GM12878 (cell line): ENCODE results near the gene KIAA1217. TPM values are rescaled to one million over a fixed set of nuclear protein-coding genes. Genes with fewer than 3 reads are reported as not detected.

Experiments used
- ATAC-seq: fragments of 200-7000 bp; cut with Tn5 transposase; 3 replicates; pipeline ENCODE4 v1.9.1; 2020; ENCODE audit warnings: mild to moderate bottlenecking, moderate library complexity
- BruUV-seq: library from RNA; stranded (reverse); fragments of 400-500 nt; replicated peaks from 2 replicates; lab custom pipeline; 2021; lab: Mats Ljungman, UMichigan
- CTCF ChIA-PET: fragments of 300-600 bp; sonication (Branson Sonifier 250); formaldehyde crosslinking; extraction: SDS; loops from one replicate; lab custom pipeline; 2021; ENCODE audit warnings: inconsistent platforms; lab: Yijun Ruan, JAX
- POLR2A ChIA-PET: fragments of 350-600 bp; formaldehyde crosslinking; extraction: SDS; loops from one replicate; lab custom pipeline; 2021; ENCODE audit warnings: inconsistent platforms; lab: Charles Lee
- RAD21 ChIA-PET: fragments of 300-600 bp; sonication (Branson Sonifier 250); formaldehyde crosslinking; loops from one replicate; lab custom pipeline; 2023; ENCODE audit warnings: antibody characterized with exemption; ENCODE audit not compliant: unreplicated experiment; lab: Charles Lee
- SMC1A ChIA-PET: fragments of 300-600 bp; sonication (Branson Sonifier 250); formaldehyde crosslinking; loops from one replicate; lab custom pipeline; 2023; ENCODE audit not compliant: unreplicated experiment, uncharacterized antibody; lab: Charles Lee
- DNase-seq: peaks from one replicate; pipeline ENCODE4 v3.0.0-alpha.2; 2011; ENCODE audit warnings: low read depth, low spot score
- FAIRE-seq: peaks from 3 replicates; lab custom pipeline; 2011; peaks lifted over from hg19 to GRCh38; lab: Jason Lieb, UNC
- H2AFZ ChIP-seq: 2 replicates; pipeline ENCODE4 v1.6.0; 2011; ENCODE audit warnings: low read depth, low read length, control low read depth; ENCODE audit not compliant: control insufficient read depth
- H3K27ac ChIP-seq: 2 replicates; pipeline ENCODE4 v1.5.1; 2011; ENCODE audit warnings: control low read depth; ENCODE audit not compliant: control insufficient read depth, insufficient read depth
- H3K27me3 ChIP-seq, 2 experiments: replicated peaks in 1 of 2; 2 replicates each; pipeline versions ENCODE4 v1.6.0 to v1.6.1; 2011; ENCODE audit warnings: low read length in 1 of 2; ENCODE audit not compliant: control insufficient read depth in 2 of 2, insufficient read depth in 2 of 2
- H3K36me3 ChIP-seq, 2 experiments: 2 replicates each; pipeline ENCODE4 v1.5.1; 2011; ENCODE audit warnings: low read length in 1 of 2; ENCODE audit not compliant: control insufficient read depth in 2 of 2, insufficient read depth in 2 of 2
- H3K4me1 ChIP-seq: 2 replicates; pipeline ENCODE4 v1.6.1; 2011; ENCODE audit warnings: mild to moderate bottlenecking, low read length, moderate library complexity, mixed read lengths; ENCODE audit not compliant: control insufficient read depth, insufficient read depth
- H3K4me2 ChIP-seq: 2 replicates; pipeline ENCODE4 v1.6.0; 2011; ENCODE audit warnings: control low read depth; ENCODE audit not compliant: control insufficient read depth, insufficient read depth
- H3K4me3 ChIP-seq: fragments of 200-600 bp; sonication (generic); 2 replicates; pipeline ENCODE4 v1.5.1; 2016
- H3K79me2 ChIP-seq: 2 replicates; pipeline ENCODE4 v1.6.0; 2011; ENCODE audit warnings: low read length; ENCODE audit not compliant: control insufficient read depth, insufficient read depth
- H3K9ac ChIP-seq: 2 replicates; pipeline ENCODE4 v1.8.0; 2011; ENCODE audit warnings: low read length, control low read depth, mixed read lengths; ENCODE audit not compliant: control insufficient read depth, insufficient read depth
- H3K9me3 ChIP-seq: replicated peaks from 3 replicates; pipeline ENCODE4 v1.5.1; 2011; ENCODE audit warnings: mild to moderate bottlenecking, low read length; ENCODE audit not compliant: control insufficient read depth, insufficient read depth
- H4K20me1 ChIP-seq: 2 replicates; pipeline ENCODE4 v1.6.0; 2011; ENCODE audit not compliant: control insufficient read depth, insufficient read depth
- DPF2 ChIP-seq: fragments of 450-650 bp; IDR thresholded peaks from 2 replicates; pipeline ENCODE4 v1.6.1; 2017; ENCODE audit warnings: mild to moderate bottlenecking
- EGR1 ChIP-seq, 2 experiments: IDR thresholded peaks; 1 replicate in 1 of 2; 2 replicates in 1 of 2; pipeline ENCODE4 v1.6.1; 2011 to 2012; ENCODE audit warnings: low read depth in 2 of 2, low read length in 2 of 2, borderline replicate concordance in 1 of 2, mild to moderate bottlenecking in 1 of 2, moderate library complexity in 1 of 2
- PAX8 ChIP-seq: fragments of 450-650 bp; IDR thresholded peaks from 2 replicates; pipeline ENCODE4 v1.6.1; 2017; ENCODE audit warnings: mild to moderate bottlenecking, moderate library complexity
- RAD21 ChIP-seq: IDR thresholded peaks from 2 replicates; pipeline ENCODE4 v1.6.1; 2011; ENCODE audit warnings: mild to moderate bottlenecking, low read depth, low read length, moderate library complexity; ENCODE audit not compliant: insufficient read depth
- RUNX3 ChIP-seq: IDR thresholded peaks from 2 replicates; pipeline ENCODE4 v1.6.1; 2012; ENCODE audit warnings: low read length, inconsistent platforms
- SMC3 ChIP-seq: IDR thresholded peaks from 2 replicates; pipeline ENCODE4 v1.6.1; 2011; ENCODE audit warnings: low read length, improper control_type of control experiment, borderline replicate concordance
- TCF3 ChIP-seq: IDR thresholded peaks from 2 replicates; pipeline ENCODE4 v1.6.1; 2012; ENCODE audit warnings: low read depth, mild to moderate bottlenecking, low read length, borderline replicate concordance; ENCODE audit not compliant: insufficient read depth
- ZZZ3 ChIP-seq: IDR thresholded peaks from 2 replicates; pipeline ENCODE4 v1.6.1; 2011; ENCODE audit warnings: low read depth; ENCODE audit not compliant: control insufficient read depth, insufficient read length
- WGBS: methylation state at CpG from one replicate; pipeline ENCODE4 v1.1.6; 2016; ENCODE audit warnings: low lambda C conversion rate; ENCODE audit not compliant: insufficient replicate concordance, insufficient coverage; ENCODE audit errors: missing lambda C conversion rate; 5-methylcytosine and 5-hydroxymethylcytosine counted together
- in situ Hi-C: fragments of 300-500 bp; cut with MboI; formaldehyde crosslinking; loops from 9 replicates; pipeline ENCODE4 v1.14.3; 2018; ENCODE audit warnings: mixed read lengths
- intact Hi-C: fragments of 100-400 bp; cut with micrococcal nuclease; formaldehyde crosslinking; loops from one replicate; pipeline ENCODE4 v1.14.2; 2022; ENCODE audit not compliant: unreplicated experiment
- polyA plus RNA-seq, 11 experiments: library from polyadenylated mRNA; depleted of rRNA in 4 of 11; unstranded in 6 of 11; stranded (reverse) in 5 of 11; fragments of >200 nt; fragmentation: Nextera tagmentation in 4 of 11; fragmentation: Illumina TruSeq in 1 of 11; extraction: Ambion mirVana in 4 of 11; extraction: Trizol in 1 of 11; gene quantifications; 1 replicate in 1 of 11; 2 replicates in 10 of 11; pipeline versions ENCODE4 v1.2.1 to v1.2.3, GENCODE V29; 2011 to 2016; ENCODE audit warnings: inconsistent platforms in 2 of 11, missing spikeins in 2 of 11, low read depth in 1 of 11
- total RNA-seq, 4 experiments: library from RNA; depleted of rRNA in 3 of 4; stranded (reverse); fragments of >200 nt in 3 of 4; fragmentation: Illumina TruSeq in 1 of 4; extraction: Trizol in 1 of 4; gene quantifications; 2 replicates each; pipeline versions ENCODE4 v1.2.1 to v1.2.3, GENCODE V29; 2013 to 2021
- TF ChIP-seq, protein P1 (sequence below): IDR thresholded peaks from 2 replicates; pipeline ENCODE4 v1.6.1; 2012; ENCODE audit warnings: mild to moderate bottlenecking, low read depth, low read length
- TF ChIP-seq, protein P2 (sequence below): fragments of 450-650 bp; IDR thresholded peaks from 2 replicates; pipeline ENCODE4 v1.6.1; 2018; ENCODE audit warnings: borderline replicate concordance, mild to moderate bottlenecking; ENCODE audit not compliant: partially characterized antibody
- TF ChIP-seq, protein P3 (sequence below): fragments of 450-650 bp; IDR thresholded peaks from 2 replicates; pipeline ENCODE4 v1.6.1; 2017; ENCODE audit warnings: mild to moderate bottlenecking
- TF ChIP-seq, protein P4 (sequence below): fragments of 450-650 bp; IDR thresholded peaks from 2 replicates; pipeline ENCODE4 v1.6.1; 2017; ENCODE audit warnings: low read depth, mild to moderate bottlenecking, moderate library complexity

KIAA1217 gene
- total and polyA plus RNA-seq, 10 of the 15 experiments (the other 5 are each of a cell fraction or from before 2014, with no cell fraction given): 0.57 to 3.8 (median 2.1) TPM

DNA sequence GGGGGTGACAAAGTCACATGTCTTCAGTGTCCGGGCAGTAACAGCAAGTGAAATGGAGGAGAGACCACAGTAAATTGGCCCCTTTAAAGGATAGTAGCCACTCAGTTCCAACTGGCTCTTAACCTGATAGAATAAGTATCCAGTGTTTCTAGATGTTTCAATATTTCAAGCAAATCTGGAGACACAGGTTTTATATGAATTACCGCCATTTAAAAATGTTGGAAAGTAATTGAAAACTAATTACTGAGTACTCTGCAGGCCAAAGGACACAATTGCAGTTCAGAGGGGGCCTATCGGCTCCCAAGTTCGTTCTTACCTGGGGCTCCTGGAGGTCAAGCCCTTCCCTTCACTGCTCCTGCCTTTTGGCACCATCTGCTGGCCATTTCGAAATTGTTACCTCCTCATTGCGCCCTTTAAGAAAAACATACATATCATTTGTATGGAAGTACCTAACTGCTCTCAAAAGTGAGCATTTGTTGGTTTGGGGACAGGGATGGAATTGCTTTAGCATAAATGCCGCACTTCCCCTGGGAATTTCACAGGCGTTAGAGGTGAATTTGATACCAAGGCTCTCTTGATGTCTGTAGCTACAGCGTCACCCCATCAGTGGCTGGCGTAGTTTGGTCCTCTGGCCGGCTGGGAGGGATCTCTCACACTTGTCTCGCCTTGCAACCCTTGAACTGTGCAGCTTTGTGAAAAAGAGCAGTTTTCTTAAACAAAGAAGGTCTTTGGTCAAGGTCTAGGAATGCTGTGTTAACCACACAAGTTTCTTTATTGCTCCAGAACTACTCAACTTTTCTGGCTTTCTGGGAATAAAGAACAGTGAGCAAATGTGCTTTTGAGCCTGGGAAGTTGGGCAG is 294.8 kb downstream of the KIAA1217 start:
- no peaks in the 10 kb centered on the region for H3K4me1 ChIP-seq
- ChIA-PET POLR2A (no interaction called here), CTCF (interaction anchor here (0.6 to 7.2 kb wide), 30 partner anchors 11 to 510 kb away, joined by 3 to 87 read pairs (median 4); partner anchors contain the start of gene KIAA1217), RAD21 (interaction anchor here (1.1 to 2.3 kb wide), 3 partner anchors 10 to 510 kb away, joined by 3 to 14 read pairs (median 4); no protein-coding TSS in a partner anchor), SMC1A (interaction anchor here (0.9 to 5.9 kb wide), 15 partner anchors 13 to 510 kb away, joined by 3 to 53 read pairs (median 6); no protein-coding TSS in a partner anchor)
- H3K36me3 ChIP-seq: no peaks in the 10 kb centered on the region
- no peak overlapping the region for H2AFZ ChIP-seq
- H3K4me2 ChIP-seq: no peak overlapping the region
- H3K27ac ChIP-seq: no peak overlapping the region
- no peak overlapping the region for H3K9ac ChIP-seq
- no peaks in the 10 kb centered on the region for H4K20me1 ChIP-seq
- intact Hi-C loops: loop anchor here (1.0 to 5.0 kb wide), 3 partner anchors 121 to 509 kb away; no protein-coding TSS in a partner anchor
- DNase-seq (peak; percentile 36), ATAC-seq (peak; percentile 93), FAIRE-seq (peak; percentile 57)
- H3K9me3 ChIP-seq: no peaks in the 10 kb centered on the region
- no peaks in the 10 kb centered on the region for H3K79me2 ChIP-seq
- no TSS peak for BruUV-seq
- no peak overlapping the region for H3K4me3 ChIP-seq
- 28% methylated on average over 12 of the region's 12 CpGs for WGBS
- H3K27me3 ChIP-seq: no peaks in the 10 kb centered on the region; a peak in 1 of 4 replicates
- in situ Hi-C loops: no loop called here
- TF ChIP-seq, protein P1, sequence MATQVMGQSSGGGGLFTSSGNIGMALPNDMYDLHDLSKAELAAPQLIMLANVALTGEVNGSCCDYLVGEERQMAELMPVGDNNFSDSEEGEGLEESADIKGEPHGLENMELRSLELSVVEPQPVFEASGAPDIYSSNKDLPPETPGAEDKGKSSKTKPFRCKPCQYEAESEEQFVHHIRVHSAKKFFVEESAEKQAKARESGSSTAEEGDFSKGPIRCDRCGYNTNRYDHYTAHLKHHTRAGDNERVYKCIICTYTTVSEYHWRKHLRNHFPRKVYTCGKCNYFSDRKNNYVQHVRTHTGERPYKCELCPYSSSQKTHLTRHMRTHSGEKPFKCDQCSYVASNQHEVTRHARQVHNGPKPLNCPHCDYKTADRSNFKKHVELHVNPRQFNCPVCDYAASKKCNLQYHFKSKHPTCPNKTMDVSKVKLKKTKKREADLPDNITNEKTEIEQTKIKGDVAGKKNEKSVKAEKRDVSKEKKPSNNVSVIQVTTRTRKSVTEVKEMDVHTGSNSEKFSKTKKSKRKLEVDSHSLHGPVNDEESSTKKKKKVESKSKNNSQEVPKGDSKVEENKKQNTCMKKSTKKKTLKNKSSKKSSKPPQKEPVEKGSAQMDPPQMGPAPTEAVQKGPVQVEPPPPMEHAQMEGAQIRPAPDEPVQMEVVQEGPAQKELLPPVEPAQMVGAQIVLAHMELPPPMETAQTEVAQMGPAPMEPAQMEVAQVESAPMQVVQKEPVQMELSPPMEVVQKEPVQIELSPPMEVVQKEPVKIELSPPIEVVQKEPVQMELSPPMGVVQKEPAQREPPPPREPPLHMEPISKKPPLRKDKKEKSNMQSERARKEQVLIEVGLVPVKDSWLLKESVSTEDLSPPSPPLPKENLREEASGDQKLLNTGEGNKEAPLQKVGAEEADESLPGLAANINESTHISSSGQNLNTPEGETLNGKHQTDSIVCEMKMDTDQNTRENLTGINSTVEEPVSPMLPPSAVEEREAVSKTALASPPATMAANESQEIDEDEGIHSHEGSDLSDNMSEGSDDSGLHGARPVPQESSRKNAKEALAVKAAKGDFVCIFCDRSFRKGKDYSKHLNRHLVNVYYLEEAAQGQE: no peak
- TF ChIP-seq EGR1 (IDR thresholded peaks at IDR 0.05; ENCODE audit: borderline replicate concordance in 1 of 2, low read depth in 2 of 2, low read length in 2 of 2) (no peak), RUNX3 (no peak), RAD21 (peak; percentile 92), ZZZ3 (no peak), PAX8 (no peak), SMC3 (peak; percentile 67), DPF2 (no peak), TCF3 (no peak)
- TF ChIP-seq, protein P2, sequence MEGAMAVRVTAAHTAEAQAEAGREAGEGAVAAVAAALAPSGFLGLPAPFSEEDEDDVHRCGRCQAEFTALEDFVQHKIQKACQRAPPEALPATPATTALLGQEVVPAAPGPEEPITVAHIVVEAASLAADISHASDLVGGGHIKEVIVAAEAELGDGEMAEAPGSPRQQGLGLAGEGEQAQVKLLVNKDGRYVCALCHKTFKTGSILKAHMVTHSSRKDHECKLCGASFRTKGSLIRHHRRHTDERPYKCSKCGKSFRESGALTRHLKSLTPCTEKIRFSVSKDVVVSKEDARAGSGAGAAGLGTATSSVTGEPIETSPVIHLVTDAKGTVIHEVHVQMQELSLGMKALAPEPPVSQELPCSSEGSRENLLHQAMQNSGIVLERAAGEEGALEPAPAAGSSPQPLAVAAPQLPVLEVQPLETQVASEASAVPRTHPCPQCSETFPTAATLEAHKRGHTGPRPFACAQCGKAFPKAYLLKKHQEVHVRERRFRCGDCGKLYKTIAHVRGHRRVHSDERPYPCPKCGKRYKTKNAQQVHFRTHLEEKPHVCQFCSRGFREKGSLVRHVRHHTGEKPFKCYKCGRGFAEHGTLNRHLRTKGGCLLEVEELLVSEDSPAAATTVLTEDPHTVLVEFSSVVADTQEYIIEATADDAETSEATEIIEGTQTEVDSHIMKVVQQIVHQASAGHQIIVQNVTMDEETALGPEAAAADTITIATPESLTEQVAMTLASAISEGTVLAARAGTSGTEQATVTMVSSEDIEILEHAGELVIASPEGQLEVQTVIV: no peak
- TF ChIP-seq, protein P3, sequence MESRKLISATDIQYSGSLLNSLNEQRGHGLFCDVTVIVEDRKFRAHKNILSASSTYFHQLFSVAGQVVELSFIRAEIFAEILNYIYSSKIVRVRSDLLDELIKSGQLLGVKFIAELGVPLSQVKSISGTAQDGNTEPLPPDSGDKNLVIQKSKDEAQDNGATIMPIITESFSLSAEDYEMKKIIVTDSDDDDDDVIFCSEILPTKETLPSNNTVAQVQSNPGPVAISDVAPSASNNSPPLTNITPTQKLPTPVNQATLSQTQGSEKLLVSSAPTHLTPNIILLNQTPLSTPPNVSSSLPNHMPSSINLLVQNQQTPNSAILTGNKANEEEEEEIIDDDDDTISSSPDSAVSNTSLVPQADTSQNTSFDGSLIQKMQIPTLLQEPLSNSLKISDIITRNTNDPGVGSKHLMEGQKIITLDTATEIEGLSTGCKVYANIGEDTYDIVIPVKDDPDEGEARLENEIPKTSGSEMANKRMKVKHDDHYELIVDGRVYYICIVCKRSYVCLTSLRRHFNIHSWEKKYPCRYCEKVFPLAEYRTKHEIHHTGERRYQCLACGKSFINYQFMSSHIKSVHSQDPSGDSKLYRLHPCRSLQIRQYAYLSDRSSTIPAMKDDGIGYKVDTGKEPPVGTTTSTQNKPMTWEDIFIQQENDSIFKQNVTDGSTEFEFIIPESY: no peak
- TF ChIP-seq, protein P4, sequence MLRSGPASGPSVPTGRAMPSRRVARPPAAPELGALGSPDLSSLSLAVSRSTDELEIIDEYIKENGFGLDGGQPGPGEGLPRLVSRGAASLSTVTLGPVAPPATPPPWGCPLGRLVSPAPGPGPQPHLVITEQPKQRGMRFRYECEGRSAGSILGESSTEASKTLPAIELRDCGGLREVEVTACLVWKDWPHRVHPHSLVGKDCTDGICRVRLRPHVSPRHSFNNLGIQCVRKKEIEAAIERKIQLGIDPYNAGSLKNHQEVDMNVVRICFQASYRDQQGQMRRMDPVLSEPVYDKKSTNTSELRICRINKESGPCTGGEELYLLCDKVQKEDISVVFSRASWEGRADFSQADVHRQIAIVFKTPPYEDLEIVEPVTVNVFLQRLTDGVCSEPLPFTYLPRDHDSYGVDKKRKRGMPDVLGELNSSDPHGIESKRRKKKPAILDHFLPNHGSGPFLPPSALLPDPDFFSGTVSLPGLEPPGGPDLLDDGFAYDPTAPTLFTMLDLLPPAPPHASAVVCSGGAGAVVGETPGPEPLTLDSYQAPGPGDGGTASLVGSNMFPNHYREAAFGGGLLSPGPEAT: no peak
